Hematopoietic multipotent progenitor cell treated with erythropoietin and hydrocortisone succinate and interleukin-3 and kit ligand, for 8 days (in vitro differentiated cells): ENCODE measurements around the gene RPS19.

Experiments
- DNase-seq: peaks from one replicate; pipeline ENCODE4 v3.0.0-alpha.2; 2015

The RPS19 gene

GRCh38 chr19:41859618-41860418 lies at the start of gene RPS19:
Gene RPS19 (plus strand): TSS chr19:41860255. CDS start chr19:41860775, 520 bp downstream.
- DNase-seq, result peak; percentile 99

DNA sequence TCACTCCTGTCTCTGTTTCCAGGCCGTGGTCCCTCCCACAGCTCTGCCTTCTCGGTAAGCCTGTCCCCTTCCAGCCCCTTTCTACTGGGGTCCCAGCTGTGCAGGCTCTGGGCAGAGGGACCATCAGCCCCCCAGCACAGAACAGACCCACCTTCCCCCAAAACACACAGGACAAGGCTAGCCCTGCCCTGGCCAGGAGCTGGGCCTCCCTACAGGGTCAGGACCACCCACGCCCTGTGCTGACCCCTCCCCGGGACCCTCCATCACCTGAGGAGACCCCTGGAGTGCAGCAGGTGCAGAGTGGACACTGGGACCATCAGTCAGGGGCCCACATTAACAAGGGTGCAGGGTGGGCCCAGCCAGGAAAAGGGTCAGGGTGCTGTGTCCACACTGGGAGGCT lies 49.8 kb upstream of the RPS19 start:
- no peak for DNase-seq

GRCh38 chr19:41811036-41811435 lies 49.0 kb upstream of the RPS19 start:
- DNase-seq, result no peak

DNA sequence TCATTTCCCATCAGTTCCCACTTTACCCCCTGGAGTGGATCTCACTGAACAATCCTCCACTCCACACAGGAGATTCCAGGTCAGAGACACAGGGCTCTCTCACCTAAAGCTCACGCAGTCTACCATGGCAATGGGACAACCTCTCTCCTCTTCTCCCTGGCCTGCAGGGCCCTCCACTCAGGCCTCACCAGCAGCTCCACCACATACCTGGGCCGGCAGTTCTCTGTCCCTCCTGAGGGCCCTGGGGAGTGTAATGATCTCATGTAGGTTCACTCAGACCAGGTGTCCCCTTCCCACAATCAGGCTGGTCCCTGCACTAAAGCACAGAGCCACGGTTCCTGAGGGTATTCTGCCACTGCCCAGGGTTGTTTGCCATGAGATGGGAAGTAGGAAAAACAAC lies 48.1 kb upstream of the RPS19 start:
- no peak for DNase-seq

- DNase-seq, result no peak
These were observed 46.1 kb upstream of the RPS19 start for GRCh38 chr19:41813911-41814310.

DNA sequence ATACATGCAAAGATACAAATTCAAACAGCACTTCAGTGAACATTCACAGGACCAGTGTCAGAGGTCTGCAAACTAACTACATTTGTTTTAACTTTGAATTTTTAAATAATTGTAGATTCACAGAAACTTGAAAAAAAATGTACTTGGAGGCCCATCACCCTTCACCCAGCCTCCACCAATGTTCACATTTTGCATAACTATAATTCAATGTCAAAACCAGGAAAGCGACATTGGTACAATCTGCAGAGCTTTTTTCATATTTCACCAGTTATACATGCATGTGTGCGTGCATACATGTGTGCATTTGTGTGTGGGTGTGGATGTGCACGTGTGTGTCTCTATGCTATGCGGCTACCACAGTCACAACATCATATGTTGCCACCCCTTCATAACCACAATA lies 44.8 kb upstream of the RPS19 start:
- no peak for DNase-seq

- no peak for DNase-seq
These were observed 43.3 kb upstream of the RPS19 start for GRCh38 chr19:41816761-41817160.

DNA sequence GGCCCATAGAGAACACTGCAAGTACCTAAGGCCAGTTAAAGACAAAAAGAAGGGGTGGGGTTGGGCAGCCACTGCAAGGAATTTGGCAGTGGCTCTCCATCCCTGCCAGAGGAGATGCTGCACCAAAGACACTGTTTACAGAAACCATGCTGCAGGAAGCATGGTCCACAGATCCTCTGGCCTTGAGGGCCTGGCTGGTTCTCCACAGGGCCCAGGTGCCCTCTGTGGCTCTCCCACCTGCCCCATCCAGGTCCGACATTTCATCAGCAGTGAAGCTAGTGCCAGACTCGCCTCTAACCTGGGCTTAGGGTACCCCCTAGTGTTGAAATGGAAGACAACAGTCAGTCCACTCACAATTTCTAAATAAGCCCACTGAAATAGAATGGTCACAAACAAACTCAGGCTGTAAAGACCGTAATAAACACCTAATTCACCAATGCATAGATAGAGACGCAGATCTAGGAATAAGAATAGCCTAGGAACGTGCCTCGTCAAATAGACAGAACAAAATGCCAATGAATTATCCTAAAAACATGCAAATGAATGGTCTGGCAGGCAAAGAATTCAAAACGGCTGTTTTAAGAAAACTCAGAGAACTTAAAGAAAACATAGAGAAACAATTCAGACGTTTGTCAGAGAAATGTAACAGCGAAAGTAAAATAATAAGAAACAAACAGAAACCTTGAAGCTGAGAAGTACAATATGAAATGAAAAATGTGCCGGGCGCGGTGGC lies 38.9 kb upstream of the RPS19 start:
- DNase-seq, result peak; percentile 60

DNA sequence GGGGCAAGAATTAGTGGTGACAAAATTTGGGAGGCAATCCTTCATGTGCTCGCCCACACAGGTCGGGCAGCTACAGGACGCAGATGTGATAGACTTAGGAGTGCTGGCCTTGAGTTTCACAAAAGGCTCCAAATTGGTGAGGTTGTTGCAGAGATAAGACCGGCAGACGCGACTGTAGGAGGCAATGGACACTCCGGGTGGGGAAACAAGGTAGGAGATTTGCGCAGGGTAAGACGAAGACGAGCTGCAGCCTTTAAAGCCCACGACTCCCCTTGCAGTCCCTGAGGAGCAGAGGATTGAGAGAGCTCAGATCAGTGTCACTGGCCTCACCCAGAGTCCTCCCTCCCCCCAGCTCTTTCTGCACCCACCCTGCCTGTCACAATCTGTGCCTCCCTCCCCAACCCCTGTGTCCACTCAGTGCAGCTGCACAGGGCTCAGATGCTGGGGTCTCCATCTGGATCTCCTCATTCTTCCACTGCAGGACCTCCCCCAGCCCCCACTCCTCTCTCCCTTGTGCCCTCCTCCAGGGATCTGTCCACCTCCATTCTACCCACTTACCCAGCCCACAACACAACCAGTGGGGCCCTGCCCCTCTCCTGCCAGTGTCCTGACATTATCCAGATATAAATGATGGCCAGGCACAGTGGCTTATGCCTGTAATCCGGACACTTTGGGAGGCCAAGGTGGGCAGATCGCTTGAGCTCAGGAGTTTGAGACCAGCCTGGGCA lies 21.9 kb upstream of the RPS19 start:
- no peak for DNase-seq

- DNase-seq, result no peak
These were observed 20.8 kb upstream of the RPS19 start for GRCh38 chr19:41839211-41839610.

GRCh38 chr19:41843371-41843770 lies 16.7 kb upstream of the RPS19 start:
- DNase-seq, result no peak

- DNase-seq, result no peak
These were observed 15.5 kb upstream of the RPS19 start, which contains the start of gene LYPD4 for GRCh38 chr19:41844601-41845000. Gene LYPD4 (minus strand): TSS chr19:41844683. CDS start chr19:41839285, 5,398 bp downstream.

GRCh38 chr19:41845001-41845050 lies 15.2 kb upstream of the RPS19 start, which contains the start of gene DMRTC2:
Gene DMRTC2 (plus strand): TSS chr19:41845042. CDS start chr19:41847429, 2,387 bp downstream.
- DNase-seq, result no peak

- DNase-seq, result no peak
These were observed 14.9 kb upstream of the RPS19 start for GRCh38 chr19:41845051-41845590.

- DNase-seq, result no peak
These were observed 12.5 kb upstream of the RPS19 start for GRCh38 chr19:41847351-41848105.

DNA sequence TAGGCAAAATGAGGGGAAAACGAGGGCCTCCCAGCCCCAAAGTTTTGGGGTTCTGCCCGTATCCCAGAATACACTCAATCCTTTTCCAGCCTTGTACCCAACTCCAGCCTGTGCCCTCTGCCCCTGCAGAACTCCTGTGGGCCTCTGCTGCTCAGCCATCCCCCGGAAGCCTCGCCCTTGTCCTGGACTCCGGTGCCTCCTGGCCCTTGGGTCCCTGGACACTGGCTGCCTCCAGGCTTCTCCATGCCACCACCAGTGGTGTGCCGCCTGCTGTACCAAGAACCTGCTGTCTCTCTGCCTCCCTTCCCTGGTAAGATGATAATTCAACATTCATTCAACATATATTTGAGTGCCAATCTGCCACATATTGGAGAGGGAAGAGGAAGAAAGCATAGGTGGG lies 11.4 kb upstream of the RPS19 start:
- DNase-seq, result no peak

DNA sequence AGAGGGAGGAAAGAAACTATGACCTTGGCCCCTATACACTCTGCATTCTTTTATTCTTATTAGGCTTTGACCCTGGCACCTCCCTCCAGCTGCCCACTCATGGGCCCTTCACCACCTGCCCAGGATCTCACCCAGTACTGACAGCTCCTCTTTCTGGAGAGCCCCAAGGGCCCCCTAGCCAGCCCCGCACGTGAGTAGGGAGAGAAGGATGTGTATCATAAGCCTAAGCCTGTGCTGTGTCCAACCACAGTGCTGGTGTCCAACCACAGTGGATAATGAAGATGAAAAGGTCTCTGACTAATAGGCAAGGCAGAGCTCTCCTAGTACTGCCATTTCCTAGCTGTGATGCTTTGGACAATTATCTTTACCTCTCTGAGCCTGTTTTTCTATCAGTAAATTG lies 11.0 kb upstream of the RPS19 start:
- DNase-seq, result no peak

DNA sequence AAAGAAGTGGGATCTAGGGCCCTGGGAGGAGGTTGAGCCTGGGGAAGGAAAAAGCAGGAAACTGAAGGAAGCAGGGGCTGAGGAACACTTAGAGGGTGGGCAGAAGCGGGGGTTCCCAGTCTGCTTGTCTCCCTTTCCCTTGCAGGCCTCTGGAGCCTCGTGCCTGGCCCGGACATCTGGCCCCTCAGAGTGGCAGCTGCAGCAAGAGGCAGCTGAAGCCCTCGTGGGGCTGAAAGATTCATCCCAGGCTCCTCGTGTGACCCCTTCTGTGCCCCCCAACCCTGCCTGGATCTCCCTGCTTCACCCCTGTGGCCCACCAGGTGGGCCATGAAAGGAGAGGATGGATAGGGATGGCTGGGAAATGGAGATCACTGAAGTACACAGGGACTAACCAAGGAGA lies 9.7 kb upstream of the RPS19 start:
- DNase-seq, result no peak

- DNase-seq, result no peak
These were observed 8.6 kb upstream of the RPS19 start for GRCh38 chr19:41851456-41851855.

- no peak for DNase-seq
These were observed 6.7 kb upstream of the RPS19 start for GRCh38 chr19:41853344-41853743.

DNA sequence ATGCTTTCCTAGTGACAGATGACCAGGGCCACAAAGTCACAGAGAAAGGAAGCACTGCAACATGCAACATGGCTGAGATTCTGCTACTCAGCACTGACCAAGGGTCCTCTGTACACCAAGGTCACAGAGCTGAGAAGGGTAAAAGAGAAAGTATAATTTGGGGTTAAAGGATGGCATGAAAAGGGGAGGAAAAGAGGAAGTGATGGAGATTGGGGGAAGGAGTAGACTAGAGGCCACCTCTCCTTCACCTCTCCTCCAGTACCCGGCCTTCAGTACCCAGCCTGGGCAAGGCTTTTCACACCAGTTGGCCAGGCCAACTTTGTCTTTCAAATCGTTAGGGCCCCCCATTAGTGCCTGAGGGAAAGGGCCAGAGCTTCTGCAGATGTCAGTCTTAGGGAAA lies 6.3 kb upstream of the RPS19 start:
- DNase-seq, result no peak

DNA sequence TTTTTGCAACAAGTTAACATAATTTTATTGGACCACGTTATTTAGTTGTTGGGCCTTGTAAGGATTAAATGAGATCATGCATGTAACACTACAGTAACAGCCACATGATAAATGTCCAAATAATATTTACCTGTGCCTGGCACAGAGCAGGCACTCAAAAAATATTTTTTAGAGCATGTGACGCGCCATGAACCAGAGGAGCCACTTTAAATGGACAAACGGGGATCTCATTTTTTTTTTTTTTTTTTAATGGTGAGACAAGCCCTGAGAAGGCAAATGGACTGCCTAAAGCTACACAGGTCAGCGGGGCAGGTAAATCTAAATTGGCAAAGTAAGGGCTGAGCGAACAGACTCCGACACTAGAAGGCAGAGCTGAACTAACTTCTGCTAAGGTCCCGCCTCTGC lies 840 bp upstream of the RPS19 start:
- no peak for DNase-seq

DNA sequence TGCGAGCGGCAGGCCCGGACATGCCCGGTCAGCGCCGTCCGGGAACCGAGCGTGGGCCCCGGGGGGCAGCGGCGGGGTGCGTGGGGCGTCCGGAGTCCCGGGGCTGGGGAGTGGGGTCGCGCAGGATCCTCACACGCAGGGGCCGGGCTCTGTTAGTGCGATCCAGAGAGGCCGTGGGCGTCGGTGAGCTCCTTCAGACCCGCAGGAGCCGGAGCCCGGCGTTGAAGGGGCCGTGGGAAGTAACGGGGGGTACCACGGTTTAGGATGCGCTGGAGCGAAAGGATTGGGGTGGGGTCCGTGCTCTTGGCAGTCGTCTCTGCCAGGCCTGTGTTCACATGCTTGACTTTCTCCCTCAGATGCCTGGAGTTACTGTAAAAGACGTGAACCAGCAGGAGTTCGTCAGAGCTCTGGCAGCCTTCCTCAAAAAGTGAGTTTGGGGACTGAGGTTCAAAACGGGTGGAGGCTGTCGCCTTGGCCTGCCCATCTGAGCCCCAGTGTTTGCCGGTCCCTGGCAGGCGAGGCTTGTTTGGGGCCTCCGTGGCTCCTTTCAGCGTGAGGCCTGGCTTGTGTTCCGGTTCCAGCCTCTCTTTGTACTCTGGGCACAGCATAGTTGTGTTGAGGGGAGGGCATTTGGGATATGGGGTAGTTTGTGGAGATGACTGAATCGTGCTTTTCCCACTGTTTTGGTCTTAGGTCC lies 512 bp downstream of the RPS19 start:
- peak; percentile 34 for DNase-seq
